Spleen (tissue), 7 donors: Measurements from ENCODE around the gene EXOC6B.

Source experiments
- POLR2AphosphoS5 ChIP-seq, 3 donors: sonication (generic); formaldehyde crosslinking; IDR thresholded peaks; one replicate each; pipeline ENCODE4 v1.5.1; 2017; ENCODE audit warnings: antibody characterized with exemption in 3 of 3
- TF ChIP-seq, protein P1 (sequence below), 11 experiments: fragments of 200-600 bp in 7 of 11; fragments of 450-650 bp in 4 of 11; sonication (generic) in 4 of 11; IDR thresholded peaks in 8 of 11; conservative IDR thresholded peaks in 3 of 11; 1 replicate in 7 of 11; 2 replicates in 4 of 11; pipeline versions ENCODE4 v1.4.0 to v1.8.0; 2016 to 2021; ENCODE audit warnings: antibody characterized with exemption in 11 of 11, inconsistent platforms in 4 of 11, mild to moderate bottlenecking in 1 of 11
- donor health status: DM: no; HTN: no; CAD: no; lungs with moderate emphysema.
- donor health status: DM: no; HTN: no; CAD: no.
- donor health status: DM: no; HTN: no; CAD: no.

DNA sequence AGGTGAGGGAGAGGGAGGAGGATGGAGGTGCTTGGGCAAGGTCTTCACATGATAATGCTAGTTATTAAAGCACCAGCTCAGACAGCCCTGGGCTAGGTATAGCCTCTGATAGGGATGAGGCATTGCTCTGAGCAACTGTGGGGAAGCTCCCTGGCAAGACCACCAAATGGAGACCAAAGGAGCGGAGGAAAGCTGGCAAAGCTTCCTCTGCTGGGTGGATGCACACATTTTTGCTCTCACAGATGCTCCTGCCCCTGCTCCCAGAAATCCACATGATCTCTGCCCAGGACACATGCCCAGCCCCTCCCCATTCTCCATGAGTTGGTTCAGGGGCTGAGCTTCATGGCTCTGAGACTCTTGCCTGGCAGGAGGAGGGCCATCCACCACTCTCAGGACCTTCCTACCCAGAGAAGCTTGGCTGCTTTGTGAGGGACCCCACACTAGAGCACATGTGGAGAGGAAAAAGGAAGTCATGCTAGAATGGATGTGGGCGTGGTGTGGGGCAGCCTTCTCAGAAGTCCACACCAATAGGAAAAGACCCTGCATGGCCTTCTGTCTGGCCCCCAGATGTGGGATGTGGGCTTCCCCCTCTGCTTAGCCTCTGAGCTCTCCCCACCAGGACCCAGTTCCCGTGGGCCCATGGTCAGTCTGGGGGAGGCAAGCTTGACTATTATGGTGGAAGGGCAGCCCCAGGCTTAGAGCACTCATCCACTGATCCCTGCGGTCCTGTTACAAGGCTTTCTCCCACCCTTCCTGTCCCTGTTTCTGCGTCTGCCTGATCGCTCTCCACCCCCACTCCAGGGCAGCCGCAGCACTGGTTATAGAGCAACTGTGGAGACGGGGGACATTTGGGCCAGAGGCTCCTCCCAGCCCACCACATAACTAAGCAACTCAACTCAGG is 667.7 kb downstream of the EXOC6B start:
- TF ChIP-seq, protein P1, sequence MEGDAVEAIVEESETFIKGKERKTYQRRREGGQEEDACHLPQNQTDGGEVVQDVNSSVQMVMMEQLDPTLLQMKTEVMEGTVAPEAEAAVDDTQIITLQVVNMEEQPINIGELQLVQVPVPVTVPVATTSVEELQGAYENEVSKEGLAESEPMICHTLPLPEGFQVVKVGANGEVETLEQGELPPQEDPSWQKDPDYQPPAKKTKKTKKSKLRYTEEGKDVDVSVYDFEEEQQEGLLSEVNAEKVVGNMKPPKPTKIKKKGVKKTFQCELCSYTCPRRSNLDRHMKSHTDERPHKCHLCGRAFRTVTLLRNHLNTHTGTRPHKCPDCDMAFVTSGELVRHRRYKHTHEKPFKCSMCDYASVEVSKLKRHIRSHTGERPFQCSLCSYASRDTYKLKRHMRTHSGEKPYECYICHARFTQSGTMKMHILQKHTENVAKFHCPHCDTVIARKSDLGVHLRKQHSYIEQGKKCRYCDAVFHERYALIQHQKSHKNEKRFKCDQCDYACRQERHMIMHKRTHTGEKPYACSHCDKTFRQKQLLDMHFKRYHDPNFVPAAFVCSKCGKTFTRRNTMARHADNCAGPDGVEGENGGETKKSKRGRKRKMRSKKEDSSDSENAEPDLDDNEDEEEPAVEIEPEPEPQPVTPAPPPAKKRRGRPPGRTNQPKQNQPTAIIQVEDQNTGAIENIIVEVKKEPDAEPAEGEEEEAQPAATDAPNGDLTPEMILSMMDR (IDR thresholded peaks at IDR 0.05 in 8 of 11, conservative IDR thresholded peaks at IDR 0.05 in 3 of 11) = no peak
- no peak for TF ChIP-seq POLR2AphosphoS5 (IDR thresholded peaks at IDR 0.05)
